ENCODE measurements around the gene GALNS. TPM values are rescaled to one million over a fixed set of nuclear protein-coding genes. Genes with fewer than 3 reads are reported as not detected.

Gene GALNS
- total RNA-seq, 1 experiment from 2014 or later, result 81.6 TPM

DNA sequence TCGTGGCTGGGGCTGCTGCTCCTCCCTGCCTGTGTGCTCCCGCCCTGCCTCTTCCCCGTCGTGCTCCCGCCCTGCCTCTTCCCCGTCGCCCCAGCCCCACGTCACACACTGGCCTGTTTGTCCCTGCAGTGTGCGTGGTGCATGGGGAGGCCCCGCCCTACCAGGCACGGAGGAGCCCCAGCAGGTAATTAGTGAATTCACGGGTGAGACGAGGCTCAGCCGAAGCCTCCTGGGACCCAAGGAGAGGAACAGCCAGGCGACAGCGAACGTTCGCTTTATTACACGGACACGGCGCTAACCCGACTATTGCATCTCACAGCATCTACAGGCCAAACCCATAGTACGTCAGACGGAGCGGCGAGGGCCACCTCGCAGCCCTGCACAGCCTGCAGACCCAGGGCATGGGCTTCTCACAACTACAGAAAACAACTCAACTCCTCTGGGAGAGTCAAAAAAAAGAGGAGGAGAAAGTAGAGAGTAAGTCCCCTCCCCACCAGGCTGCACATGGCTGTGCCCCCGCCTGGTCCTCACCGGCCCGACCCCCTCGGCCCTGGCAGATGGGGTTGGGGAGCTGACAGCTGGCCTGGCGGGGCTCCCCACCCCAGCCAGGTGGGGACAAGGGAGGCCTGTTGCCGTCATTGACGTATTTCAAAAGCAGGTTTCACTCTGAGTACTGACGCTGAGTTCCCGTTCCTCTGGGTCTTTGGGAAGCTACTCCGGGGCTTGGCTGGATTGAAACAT, 14.0 kb upstream of the GALNS start:
- ATAC-seq (no peak), DNase-seq (ENCODE audit: low read depth, low spot score) (no peak)
- no TSS peak for BruUV-seq (replicated peaks)
- POLR2A ChIA-PET, result no interaction called here
- Histone ChIP-seq H3K9me3 (ENCODE audit: control insufficient read depth, insufficient read depth, low read depth, low read length) (no peaks in the 10 kb centered on the region), H3K27ac (ENCODE audit: low read length) (no peak overlapping the region), H3K36me3 (ENCODE audit: control insufficient read depth, insufficient read depth, low read length) (no peaks in the 10 kb centered on the region), H3K4me3 (ENCODE audit: low read depth in 2 of 2, low read length in 2 of 2) (no peak overlapping the region), H3K27me3 (ENCODE audit: control insufficient read depth, insufficient read depth, low read length) (no peaks in the 10 kb centered on the region), H3K4me1 (ENCODE audit: control insufficient read depth, insufficient read depth, low read length) (no peaks in the 10 kb centered on the region)
- in situ Hi-C loops (cut with HindIII; ENCODE audit: low pct_unique_long_range_greater_than_20kb, low sequenced_read_pairs), result no loop called here
- intact Hi-C loops (cut with micrococcal nuclease; ENCODE audit: unreplicated experiment), result no loop called here
- TF ChIP-seq POLR2AphosphoS5 (IDR thresholded peaks at IDR 0.05; ENCODE audit: low read depth, low read length), result no peak
- TF ChIP-seq TCF7L2 (IDR thresholded peaks at IDR 0.05; ENCODE audit: low read depth, low read length), result no peak
- TF ChIP-seq, protein P1, sequence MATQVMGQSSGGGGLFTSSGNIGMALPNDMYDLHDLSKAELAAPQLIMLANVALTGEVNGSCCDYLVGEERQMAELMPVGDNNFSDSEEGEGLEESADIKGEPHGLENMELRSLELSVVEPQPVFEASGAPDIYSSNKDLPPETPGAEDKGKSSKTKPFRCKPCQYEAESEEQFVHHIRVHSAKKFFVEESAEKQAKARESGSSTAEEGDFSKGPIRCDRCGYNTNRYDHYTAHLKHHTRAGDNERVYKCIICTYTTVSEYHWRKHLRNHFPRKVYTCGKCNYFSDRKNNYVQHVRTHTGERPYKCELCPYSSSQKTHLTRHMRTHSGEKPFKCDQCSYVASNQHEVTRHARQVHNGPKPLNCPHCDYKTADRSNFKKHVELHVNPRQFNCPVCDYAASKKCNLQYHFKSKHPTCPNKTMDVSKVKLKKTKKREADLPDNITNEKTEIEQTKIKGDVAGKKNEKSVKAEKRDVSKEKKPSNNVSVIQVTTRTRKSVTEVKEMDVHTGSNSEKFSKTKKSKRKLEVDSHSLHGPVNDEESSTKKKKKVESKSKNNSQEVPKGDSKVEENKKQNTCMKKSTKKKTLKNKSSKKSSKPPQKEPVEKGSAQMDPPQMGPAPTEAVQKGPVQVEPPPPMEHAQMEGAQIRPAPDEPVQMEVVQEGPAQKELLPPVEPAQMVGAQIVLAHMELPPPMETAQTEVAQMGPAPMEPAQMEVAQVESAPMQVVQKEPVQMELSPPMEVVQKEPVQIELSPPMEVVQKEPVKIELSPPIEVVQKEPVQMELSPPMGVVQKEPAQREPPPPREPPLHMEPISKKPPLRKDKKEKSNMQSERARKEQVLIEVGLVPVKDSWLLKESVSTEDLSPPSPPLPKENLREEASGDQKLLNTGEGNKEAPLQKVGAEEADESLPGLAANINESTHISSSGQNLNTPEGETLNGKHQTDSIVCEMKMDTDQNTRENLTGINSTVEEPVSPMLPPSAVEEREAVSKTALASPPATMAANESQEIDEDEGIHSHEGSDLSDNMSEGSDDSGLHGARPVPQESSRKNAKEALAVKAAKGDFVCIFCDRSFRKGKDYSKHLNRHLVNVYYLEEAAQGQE (IDR thresholded peaks at IDR 0.05; ENCODE audit: insufficient read depth in 1 of 2, low read depth in 2 of 2, low read length in 1 of 2), result no peak
- TF ChIP-seq, protein P2, sequence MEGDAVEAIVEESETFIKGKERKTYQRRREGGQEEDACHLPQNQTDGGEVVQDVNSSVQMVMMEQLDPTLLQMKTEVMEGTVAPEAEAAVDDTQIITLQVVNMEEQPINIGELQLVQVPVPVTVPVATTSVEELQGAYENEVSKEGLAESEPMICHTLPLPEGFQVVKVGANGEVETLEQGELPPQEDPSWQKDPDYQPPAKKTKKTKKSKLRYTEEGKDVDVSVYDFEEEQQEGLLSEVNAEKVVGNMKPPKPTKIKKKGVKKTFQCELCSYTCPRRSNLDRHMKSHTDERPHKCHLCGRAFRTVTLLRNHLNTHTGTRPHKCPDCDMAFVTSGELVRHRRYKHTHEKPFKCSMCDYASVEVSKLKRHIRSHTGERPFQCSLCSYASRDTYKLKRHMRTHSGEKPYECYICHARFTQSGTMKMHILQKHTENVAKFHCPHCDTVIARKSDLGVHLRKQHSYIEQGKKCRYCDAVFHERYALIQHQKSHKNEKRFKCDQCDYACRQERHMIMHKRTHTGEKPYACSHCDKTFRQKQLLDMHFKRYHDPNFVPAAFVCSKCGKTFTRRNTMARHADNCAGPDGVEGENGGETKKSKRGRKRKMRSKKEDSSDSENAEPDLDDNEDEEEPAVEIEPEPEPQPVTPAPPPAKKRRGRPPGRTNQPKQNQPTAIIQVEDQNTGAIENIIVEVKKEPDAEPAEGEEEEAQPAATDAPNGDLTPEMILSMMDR (IDR thresholded peaks at IDR 0.05), result no peak
- no peak for TF ChIP-seq SIN3A (IDR thresholded peaks at IDR 0.05; ENCODE audit: borderline replicate concordance, insufficient read depth, low read depth, low read length)
- CTCF ChIA-PET, result no interaction called here

DNA sequence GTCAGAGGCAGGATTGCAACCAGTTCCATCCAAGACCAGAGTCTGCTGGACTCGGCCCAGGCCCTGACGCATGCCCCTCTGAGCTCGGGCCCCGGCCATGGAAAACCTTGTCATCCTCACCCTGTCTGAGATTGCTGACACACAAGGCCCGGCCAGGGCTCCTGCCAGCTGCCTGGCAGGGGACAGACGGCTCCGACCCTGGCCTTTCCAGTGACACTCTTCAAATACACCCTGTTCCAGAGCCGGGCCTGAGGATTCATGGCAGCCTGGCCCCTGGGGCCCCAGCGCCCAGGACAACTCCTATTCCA, 12.9 kb upstream of the GALNS start:
- DNase-seq (ENCODE audit: low read depth, low spot score) (no peak), ATAC-seq (no peak)
- Histone ChIP-seq H3K27me3 (ENCODE audit: control insufficient read depth, insufficient read depth, low read length) (no peaks in the 10 kb centered on the region), H3K27ac (ENCODE audit: low read length) (no peak overlapping the region), H3K4me3 (ENCODE audit: low read depth in 2 of 2, low read length in 2 of 2) (no peak overlapping the region), H3K9me3 (ENCODE audit: control insufficient read depth, insufficient read depth, low read depth, low read length) (no peaks in the 10 kb centered on the region), H3K4me1 (ENCODE audit: control insufficient read depth, insufficient read depth, low read length) (no peaks in the 10 kb centered on the region), H3K36me3 (ENCODE audit: control insufficient read depth, insufficient read depth, low read length) (no peaks in the 10 kb centered on the region)
- TF ChIP-seq, protein P1 (IDR thresholded peaks at IDR 0.05; ENCODE audit: insufficient read depth in 1 of 2, low read depth in 2 of 2, low read length in 1 of 2), result no peak
- TF ChIP-seq SIN3A (IDR thresholded peaks at IDR 0.05; ENCODE audit: borderline replicate concordance, insufficient read depth, low read depth, low read length), result no peak
- TF ChIP-seq, protein P2 (IDR thresholded peaks at IDR 0.05), result no peak
- no peak for TF ChIP-seq POLR2AphosphoS5 (IDR thresholded peaks at IDR 0.05; ENCODE audit: low read depth, low read length)
- no peak for TF ChIP-seq TCF7L2 (IDR thresholded peaks at IDR 0.05; ENCODE audit: low read depth, low read length)
- POLR2A ChIA-PET, result no interaction called here
- intact Hi-C loops (cut with micrococcal nuclease; ENCODE audit: unreplicated experiment), result no loop called here
- in situ Hi-C loops (cut with HindIII; ENCODE audit: low pct_unique_long_range_greater_than_20kb, low sequenced_read_pairs), result no loop called here
- no TSS peak for BruUV-seq (replicated peaks)
- CTCF ChIA-PET, result no interaction called here

Measured in Panc1 (cell line).